ENCODE data around the gene ZDHHC19.

ZDHHC19 gene

DNA sequence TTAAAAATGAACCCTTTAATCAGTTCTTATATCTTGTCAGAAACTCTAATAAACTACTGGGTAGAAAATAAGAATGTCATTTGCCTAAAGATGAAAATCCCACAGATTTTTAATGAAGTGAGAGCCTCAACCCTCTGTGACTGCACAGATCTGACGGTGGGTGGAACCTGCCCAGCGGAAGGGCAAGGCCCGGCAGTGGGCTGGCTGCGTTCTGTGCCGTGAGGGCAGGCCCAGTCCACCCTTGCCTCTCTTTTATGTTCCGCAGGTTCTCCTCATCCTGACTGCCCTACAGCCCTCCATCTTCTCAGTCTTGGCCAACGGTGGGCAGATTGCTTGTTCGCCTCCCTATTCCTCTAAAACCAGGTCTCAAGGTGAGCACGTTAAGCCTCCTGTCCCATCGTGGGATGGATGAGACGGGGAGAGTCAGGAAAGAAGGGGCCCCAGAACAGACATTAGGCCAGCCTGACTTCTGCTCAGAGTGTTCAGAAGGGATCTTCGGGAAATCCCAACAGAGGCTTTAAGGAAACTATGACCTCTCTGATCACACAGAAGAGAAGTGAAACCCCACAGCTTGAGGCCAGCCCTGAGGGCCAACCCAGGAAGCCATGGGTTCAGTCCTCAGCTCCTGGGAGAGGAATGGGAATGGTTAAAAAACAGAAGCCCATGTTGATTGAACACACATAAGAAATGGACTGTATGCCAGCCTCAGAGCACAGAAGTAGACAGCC lies 21.1 kb upstream of the ZDHHC19 start:
- TF ChIP-seq, protein P1, sequence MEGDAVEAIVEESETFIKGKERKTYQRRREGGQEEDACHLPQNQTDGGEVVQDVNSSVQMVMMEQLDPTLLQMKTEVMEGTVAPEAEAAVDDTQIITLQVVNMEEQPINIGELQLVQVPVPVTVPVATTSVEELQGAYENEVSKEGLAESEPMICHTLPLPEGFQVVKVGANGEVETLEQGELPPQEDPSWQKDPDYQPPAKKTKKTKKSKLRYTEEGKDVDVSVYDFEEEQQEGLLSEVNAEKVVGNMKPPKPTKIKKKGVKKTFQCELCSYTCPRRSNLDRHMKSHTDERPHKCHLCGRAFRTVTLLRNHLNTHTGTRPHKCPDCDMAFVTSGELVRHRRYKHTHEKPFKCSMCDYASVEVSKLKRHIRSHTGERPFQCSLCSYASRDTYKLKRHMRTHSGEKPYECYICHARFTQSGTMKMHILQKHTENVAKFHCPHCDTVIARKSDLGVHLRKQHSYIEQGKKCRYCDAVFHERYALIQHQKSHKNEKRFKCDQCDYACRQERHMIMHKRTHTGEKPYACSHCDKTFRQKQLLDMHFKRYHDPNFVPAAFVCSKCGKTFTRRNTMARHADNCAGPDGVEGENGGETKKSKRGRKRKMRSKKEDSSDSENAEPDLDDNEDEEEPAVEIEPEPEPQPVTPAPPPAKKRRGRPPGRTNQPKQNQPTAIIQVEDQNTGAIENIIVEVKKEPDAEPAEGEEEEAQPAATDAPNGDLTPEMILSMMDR (IDR thresholded peaks at IDR 0.05; ENCODE audit: low read depth, low read length) = no peak
- no peak overlapping the region for H3K4me3 ChIP-seq (ENCODE audit: low read depth, low read length)

GRCh38 chr3:196227629-196228493 lies 16.7 kb upstream of the ZDHHC19 start:
- H3K4me3 ChIP-seq (ENCODE audit: low read depth, low read length) = no peak overlapping the region
- TF ChIP-seq, protein P1 (IDR thresholded peaks at IDR 0.05; ENCODE audit: low read depth, low read length) = no peak

- H3K4me3 ChIP-seq (ENCODE audit: low read depth, low read length) = no peak overlapping the region
- TF ChIP-seq, protein P1 (IDR thresholded peaks at IDR 0.05; ENCODE audit: low read depth, low read length) = no peak
Observed at GRCh38 chr3:196227121-196227561, 15.9 kb upstream of the ZDHHC19 start.

DNA sequence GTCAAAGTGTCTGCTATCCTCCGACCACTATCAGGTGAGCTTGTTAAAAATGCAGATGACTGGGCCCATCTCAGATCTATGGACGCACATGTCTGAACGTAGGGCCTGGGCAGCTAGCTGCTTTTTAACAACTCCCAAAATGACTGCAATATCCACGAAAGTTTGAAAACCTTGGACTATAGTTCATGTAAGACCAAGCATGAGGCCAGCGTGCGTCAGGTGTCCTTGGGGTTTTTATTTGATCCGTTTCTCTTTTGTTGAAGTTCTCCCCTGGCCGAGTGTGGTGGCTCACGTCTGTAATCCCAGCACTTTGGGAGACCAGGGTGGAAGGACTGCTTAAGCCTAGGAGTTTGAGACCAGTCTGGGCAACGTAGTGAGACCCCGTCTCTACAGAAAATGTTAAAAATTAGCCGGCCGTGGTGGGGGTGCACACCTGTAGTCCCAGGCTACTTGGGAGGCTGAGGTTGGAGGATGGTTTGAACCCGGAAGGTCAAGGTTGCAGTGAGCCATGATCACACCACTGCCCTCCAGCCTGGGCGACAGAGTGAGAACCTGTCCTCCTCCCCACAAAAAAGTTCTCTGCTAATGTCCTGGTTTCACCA lies 14.7 kb upstream of the ZDHHC19 start:
- TF ChIP-seq, protein P1 (IDR thresholded peaks at IDR 0.05; ENCODE audit: low read depth, low read length) = no peak
- H3K4me3 ChIP-seq (ENCODE audit: low read depth, low read length) = no peak overlapping the region

- no peak overlapping the region for H3K4me3 ChIP-seq (ENCODE audit: low read depth, low read length)
- TF ChIP-seq, protein P1 (IDR thresholded peaks at IDR 0.05; ENCODE audit: low read depth, low read length) = no peak
Observed at GRCh38 chr3:196225086-196225485, 13.9 kb upstream of the ZDHHC19 start.

DNA sequence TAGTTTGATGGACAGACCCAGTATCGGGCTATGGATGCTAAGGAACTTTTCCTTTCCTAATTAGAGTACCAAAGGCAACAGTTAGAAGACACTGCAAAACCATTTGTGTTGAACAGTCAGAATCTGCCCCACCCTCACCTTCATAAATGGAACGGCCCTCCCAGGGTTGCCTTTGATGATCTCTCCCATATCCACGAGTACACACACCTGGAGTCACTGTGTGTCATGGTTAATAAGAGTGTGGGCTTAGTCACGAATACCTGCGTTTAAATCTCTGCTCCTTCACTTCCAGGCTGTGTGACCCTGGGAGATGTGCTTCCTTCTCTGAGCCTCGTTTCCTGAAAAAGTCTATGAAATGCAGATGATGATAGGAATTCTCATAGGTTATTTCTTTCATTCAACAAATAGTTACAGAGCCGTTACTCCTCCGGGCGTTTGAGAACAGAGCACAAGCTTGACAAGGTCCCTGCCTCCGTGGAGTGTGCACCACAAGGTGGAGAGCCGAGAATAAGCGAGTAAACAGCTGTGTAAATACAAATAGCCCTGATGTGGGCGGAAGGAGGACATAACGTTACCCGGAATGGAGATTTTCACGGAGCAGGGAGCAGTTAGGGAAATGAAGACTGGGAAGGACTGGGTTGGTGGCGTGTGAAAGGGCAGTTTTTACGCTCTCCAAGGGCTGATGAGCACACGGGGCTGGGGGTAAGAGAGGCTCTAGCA lies 11.8 kb upstream of the ZDHHC19 start:
- TF ChIP-seq, protein P1 (IDR thresholded peaks at IDR 0.05; ENCODE audit: low read depth, low read length) = no peak
- no peak overlapping the region for H3K4me3 ChIP-seq (ENCODE audit: low read depth, low read length)

Measured in WI38 (cell line).